Right lobe of liver (tissue), 4 donors: Measurements from ENCODE around the gene EPS15.

ENCODE experiments used
- CTCF ChIP-seq, 4 donors: fragments of 200-600 bp in 3 of 4; fragments of 450-650 bp in 1 of 4; IDR thresholded peaks; one replicate each; pipeline versions ENCODE4 v1.5.1 to v1.8.0; 2016 to 2022; ENCODE audit warnings: antibody characterized with exemption in 4 of 4, mild to moderate bottlenecking in 2 of 4
- POLR2A ChIP-seq: fragments of 450-650 bp; IDR thresholded peaks from one replicate; pipeline ENCODE4 v1.6.1; 2017; ENCODE audit warnings: antibody characterized with exemption, mild to moderate bottlenecking
- donor health status: DM: no; HTN: no; CAD: no.
- donor health status: DM: no; HTN: no; CAD: no.
- donor health status: DM: no; HTN: yes; CAD: no.

DNA sequence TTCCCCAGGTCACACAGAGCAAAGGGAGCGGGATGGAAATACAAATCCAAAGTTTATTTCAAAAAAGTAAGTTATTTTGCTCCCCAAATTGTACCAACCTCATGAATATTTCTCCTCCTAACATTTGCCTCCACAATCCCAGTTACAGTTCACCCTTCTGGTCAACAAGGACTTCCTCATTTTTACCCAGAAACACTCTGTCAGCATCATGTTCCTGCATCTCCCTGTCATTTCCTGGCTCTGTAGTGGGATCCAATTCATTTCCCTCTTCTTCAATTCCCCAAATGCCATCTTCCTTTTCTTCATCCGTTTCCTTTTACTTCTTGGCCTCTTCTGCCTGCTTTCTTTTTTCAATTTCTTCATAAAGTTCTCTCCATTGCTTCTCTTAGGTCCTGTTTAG lies 32.0 kb upstream of the EPS15 start:
- TF ChIP-seq CTCF (IDR thresholded peaks at IDR 0.05) (no peak), POLR2A (no peak)
